Pons (tissue), 1 donor: ENCODE data around the gene ILDR1.

Experiments
- DNase-seq: peaks from one replicate; pipeline ENCODE4 v3.0.0-alpha.2; 2016; ENCODE audit warnings: low spot score

The ILDR1 gene

GRCh38 chr3:121994551-121994950, 27.5 kb downstream of the ILDR1 start:
- no peak for DNase-seq

DNA sequence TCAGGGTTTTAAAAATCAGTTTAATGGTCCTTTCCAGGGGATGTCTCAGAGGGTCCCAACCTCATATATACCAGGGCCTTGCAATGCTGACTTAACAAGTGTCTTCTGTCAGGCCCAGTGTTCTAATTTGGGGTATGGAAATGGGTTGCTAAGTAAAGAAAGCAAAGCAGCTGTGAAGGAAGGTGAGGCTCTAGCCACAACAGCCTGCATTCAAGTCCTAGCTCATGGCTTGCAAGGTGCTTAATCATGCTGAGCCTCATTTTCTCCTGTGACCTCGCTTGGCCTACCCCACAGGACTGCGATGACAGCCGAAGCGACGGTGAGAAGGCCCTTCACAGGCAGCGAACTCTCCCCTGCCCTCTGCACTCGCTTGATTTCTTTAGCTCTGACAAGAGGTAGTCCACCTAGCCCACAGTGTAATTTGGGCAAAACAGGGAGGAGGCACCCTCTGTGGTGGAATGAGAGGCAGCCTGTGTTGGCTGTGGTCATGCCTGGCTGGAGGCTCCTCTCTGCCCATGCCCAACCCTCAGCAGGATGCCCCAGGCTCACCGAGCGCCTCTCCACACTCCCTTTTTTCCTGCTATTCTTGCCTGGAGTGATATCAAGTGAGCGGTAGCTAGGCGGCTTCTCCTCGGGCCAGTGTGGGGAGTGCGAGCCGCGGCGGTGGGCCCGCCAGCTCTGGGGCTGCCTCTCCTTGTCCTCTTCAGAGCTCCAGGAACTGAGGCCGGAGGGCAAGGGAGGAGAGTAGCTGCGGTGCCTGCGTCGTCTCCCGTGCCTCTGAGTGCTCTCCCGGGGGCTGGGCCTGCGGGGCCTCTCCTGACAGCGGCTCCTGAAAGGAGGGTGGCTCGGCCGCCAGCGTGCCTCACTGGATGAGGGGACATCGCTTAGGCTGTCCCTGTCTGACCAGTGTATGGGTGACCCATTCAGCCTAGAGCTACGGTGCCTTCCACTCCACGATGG, 29.2 kb downstream of the ILDR1 start:
- no peak for DNase-seq

GRCh38 chr3:121989943-121990342, 32.1 kb downstream of the ILDR1 start:
- peak; percentile 55 for DNase-seq

GRCh38 chr3:121988146-121988545, 33.9 kb downstream of the ILDR1 start:
- no peak for DNase-seq

DNA sequence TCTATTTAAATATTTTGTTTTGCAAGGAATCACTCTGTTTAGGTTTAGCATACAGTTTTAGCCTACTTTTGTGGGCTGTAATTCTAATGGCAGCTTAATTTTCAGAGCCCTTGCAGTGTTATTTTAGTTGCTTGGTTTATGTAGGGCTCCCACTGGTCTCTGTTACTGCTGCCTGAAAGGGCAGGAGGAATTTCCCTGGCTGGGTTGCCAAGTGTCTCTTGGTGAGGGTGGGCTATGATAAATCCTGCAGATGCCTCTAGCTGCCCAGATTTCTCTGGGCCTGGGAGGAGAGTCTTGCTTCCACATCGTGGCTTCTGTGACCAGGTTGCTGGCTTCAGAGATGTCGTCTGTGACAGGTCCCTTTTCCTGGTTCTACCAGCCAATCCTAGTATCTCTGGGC, 36.2 kb downstream of the ILDR1 start:
- DNase-seq, result no peak

- DNase-seq, result no peak
Observed at GRCh38 chr3:121981473-121981872, 40.6 kb downstream of the ILDR1 start.

- no peak for DNase-seq
Observed at GRCh38 chr3:121980450-121980796, 41.6 kb downstream of the ILDR1 start.

- DNase-seq, result no peak
Observed at GRCh38 chr3:121979734-121980449, 42.2 kb downstream of the ILDR1 start.

DNA sequence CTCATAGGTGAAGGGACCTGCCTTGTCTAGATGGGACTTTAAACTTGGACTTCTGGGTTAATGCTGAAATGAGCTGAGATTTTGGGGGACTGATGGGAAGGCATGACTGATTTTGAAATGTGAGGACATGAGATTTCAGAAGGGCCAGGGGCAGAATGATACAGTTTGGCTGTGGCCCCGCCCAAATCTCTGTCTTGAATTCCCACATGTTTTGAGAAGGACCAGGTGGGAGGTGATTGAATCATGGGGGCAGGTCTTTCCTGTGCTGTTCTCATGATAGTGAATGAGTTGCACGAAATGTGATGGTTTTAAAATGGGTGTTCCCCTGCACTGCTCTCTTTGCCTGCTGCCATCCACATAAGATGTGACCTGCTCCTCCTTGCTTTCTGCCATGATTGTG, 42.8 kb downstream of the ILDR1 start:
- DNase-seq, result no peak

GRCh38 chr3:121976727-121977126, 45.3 kb downstream of the ILDR1 start:
- DNase-seq, result no peak

GRCh38 chr3:121975702-121976302, 46.2 kb downstream of the ILDR1 start:
- no peak for DNase-seq

- no peak for DNase-seq
Observed at GRCh38 chr3:121974601-121975111, 47.4 kb downstream of the ILDR1 start.

DNA sequence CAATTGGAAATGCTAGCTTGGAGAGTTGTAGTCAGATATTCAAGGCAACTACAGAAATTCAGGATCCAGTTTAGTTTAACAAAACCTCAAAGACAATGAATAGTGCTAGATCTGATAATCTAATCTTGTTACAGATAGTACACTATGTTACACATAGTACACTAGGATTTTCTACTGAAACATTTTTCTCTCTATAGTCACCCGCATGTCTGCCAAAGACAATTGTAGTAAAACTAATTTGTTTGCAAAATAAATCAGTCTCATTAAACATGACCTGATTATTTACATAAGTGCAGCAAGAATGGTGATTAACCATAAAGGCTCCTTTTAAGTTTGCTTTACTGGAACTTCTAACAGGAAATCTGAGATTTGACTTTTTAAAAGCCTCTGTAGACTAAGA, 52.0 kb downstream of the ILDR1 start:
- no peak for DNase-seq

- DNase-seq, result no peak
Observed at GRCh38 chr3:121969631-121970030, 52.4 kb downstream of the ILDR1 start.

GRCh38 chr3:121963608-121964007, 58.4 kb downstream of the ILDR1 start:
- no peak for DNase-seq

DNA sequence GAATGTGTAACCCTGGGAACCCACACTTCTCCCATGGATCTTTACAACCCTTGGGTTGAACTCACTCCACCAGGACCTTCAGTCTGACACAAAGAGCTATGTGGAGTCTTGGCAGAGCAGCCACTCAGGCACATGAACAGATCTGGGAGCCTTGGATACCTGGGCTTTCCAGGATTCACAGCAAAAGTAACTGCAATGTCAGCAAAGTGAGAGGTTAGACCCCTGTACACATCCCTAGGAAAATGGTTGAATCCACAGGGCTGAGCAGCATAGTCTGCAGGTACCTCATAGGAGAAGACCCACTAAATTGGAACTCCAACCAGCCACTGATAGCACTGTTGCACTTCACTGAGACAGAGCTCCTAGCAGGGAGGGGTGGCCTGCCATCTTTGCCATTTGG, 59.6 kb downstream of the ILDR1 start:
- DNase-seq, result no peak

DNA sequence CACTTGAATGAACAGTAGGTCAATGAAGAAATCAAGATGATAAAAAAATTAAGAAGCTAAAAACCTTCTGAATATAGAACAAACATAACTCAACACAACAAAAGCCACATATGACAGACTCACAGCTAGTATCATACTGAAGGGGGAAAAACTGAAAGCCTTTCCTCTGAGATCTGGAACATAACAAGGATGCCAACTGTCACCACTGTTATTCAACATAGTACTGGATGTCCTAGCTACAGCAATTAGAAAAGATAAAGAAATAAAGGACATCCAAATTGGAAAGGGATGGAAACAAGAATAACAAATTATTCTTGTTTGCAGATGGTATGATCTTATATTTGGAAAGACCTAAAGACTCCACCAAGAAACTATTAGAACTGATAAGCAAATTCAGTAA, 60.8 kb downstream of the ILDR1 start:
- no peak for DNase-seq

- DNase-seq, result no peak
Observed at GRCh38 chr3:121958801-121959200, 63.2 kb downstream of the ILDR1 start.

DNA sequence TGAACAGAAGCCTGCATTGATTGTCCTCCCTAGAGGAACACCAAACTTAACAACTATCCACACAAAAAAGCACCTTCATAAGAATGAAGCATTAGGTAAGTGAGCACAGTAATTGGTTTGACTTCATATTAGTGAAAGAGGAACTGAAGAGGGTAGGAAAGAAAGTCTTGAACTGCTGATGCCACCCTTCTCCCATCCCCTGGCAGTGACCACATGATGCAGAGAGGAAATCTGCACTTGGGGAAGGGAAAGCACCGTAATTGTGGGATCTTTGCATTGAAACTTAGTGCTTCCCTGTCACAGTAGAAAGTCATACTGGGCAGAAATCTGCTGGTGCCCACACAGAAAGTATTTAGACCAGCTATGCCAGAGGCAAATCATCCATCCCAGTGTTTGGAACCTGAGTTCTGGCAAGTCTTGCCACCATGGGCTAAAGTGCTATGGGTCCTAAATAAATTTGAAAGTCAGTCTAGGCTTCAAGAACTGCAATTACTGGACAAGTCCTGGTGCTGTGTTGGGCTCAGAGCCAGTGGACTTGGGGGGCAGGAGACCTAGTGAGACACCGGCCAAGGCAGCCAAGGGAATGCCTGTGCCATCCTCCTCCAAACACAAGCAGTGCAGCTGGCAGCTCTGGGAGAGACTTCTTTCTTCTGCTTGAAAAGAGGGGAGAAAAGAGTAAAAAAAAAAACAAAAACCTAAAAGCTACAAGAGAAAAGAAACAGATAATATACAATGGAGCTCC, 64.2 kb downstream of the ILDR1 start:
- peak; percentile 87 for DNase-seq

DNA sequence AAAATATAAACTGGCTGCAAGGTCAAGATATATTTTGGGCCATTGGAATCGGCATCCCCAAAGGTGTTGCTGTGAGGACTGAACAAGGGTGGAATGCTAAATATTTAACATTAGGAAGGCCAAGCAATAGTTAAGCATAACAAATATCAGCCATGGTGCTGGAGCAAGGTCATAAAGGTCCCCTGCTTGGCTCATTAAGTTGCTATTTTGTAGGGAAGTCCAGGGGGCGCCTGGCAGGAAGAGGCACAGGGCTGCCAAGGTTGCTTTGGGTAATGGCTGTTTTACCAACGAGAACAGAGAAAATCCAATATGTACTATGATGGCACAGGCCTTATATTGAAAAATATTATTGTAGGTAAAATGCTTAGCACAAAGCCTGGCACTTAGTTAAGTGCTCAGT, 65.7 kb downstream of the ILDR1 start:
- DNase-seq, result no peak

DNA sequence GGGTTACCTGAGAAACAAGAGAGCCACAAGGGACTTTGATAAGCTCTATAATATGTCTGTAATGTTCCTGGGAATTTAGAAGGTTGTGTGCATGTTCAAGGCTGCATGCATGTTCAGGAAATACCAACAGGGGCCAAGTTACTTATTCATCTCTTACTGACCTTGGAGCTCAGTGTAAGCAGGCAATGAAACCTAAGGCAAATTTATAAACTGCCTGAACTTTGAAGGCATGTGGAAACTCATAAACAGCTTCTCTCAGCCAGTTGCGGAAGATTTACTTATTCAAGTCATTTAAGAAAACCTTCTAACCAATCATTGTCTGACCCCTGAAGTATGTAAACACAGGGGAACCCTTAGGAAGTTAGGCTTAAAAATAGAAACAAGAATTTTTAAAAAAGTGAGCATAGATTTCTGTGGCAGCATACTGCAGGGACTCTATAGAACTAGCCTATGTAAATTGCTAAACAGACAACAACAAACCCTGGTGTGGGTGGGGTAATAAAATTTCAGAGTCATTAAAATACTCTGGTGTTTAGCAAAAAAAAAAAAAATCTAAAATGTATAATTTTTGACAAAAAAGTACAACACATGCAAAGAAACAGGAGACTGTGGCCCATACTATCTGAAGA, 70.6 kb downstream of the ILDR1 start:
- DNase-seq, result no peak

GRCh38 chr3:121948641-121949040, 73.4 kb downstream of the ILDR1 start:
- DNase-seq, result no peak
